ENCODE measurements around the gene A1BG. TPM values are rescaled to one million over a fixed set of nuclear protein-coding genes. Genes with fewer than 3 reads are reported as not detected.

Gene A1BG
- total and polyA plus RNA-seq, 2 of the 13 experiments (the other 11 are each of a cell fraction or from before 2014, with no cell fraction given): 14.7 to 41.4 TPM

DNA sequence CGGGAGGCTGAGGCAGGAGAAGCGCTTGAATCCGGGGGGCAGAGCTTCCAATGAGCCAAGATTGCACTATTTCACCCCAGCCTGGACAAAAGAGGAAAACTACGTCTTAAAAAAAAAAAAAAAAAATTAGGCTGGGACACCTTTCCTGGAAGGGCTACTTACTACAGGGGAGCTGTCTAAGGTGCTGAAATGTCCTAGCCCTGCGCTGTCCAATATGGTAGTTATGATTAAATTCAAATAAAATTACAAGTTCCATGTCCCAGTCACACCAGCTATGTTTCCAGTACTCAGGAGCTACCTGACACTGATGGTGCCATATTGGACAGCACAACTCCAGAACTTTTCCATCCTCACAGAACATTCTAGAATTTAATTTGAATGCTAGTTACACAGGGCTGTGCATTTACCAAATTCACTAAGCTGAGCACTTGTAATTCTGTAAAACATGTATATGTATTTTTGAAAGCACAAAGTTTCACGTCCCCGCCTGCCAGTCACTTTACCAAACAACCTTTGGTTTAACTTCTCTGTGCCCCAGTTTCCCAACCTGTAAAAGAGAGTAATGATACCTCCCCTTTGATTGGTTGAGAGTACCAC lies 35.7 kb downstream of the A1BG start:
- in situ Hi-C loops (cut with HindIII; ENCODE audit: extremely low pct_ligation_motif_present, low pct_unique_long_range_greater_than_20kb): no loop called here
- H4K20me1 ChIP-seq (ENCODE audit: insufficient read depth, low read length): no peaks in the 10 kb centered on the region
- POLR2A ChIA-PET: interaction anchor here (0.6 to 1.4 kb wide), 2 partner anchors 13 to 227 kb away, joined by 3 read pairs; partner anchors contain the start of genes ERVK3-1 and TRIM28
- CTCF ChIA-PET (ENCODE audit: low intra/inter-chr PET ratio, low total read pairs): no interaction called here
- WGBS (ENCODE audit: low lambda C conversion rate): 92% methylated on average over 7 of the region's 7 CpGs
- no TSS peak for BruUV-seq (replicated peaks)
- no peak for DNase-seq (ENCODE audit: low spot score)
- FAIRE-seq: no peak
- intact Hi-C loops (cut with micrococcal nuclease; ENCODE audit: unreplicated experiment): no loop called here
- no peak overlapping the region for H3K4me3 ChIP-seq (replicated peaks in 1 of 3; ENCODE audit: insufficient read depth in 1 of 3, low read depth in 2 of 3, low read length in 3 of 3)
- H3K36me3 ChIP-seq (replicated peaks in 1 of 2; ENCODE audit: control insufficient read depth in 1 of 2, insufficient read depth in 2 of 2, low read length in 2 of 2): peaks cover 0 to 19% of the 10 kb centered on the region in 2 experiments
- no peaks in the 10 kb centered on the region for H3K27me3 ChIP-seq (ENCODE audit: control insufficient read depth in 1 of 2, insufficient read depth in 2 of 2, low read length in 2 of 2)
- H3K9ac ChIP-seq (ENCODE audit: insufficient read depth, low read depth, low read length): no peak overlapping the region
- H3K4me2 ChIP-seq (ENCODE audit: low read depth, low read length): no peak overlapping the region
- TF ChIP-seq POLR2AphosphoS2 (IDR thresholded peaks at IDR 0.05; ENCODE audit: low read depth, low read length) (no peak), PAX8 (CRISPR knock-in tag; IDR thresholded peaks at IDR 0.05; ENCODE audit: borderline replicate concordance) (no peak), ELF1 (CRISPR knock-in tag; IDR thresholded peaks at IDR 0.05) (no peak), NCOA2 (CRISPR knock-in tag; IDR thresholded peaks at IDR 0.05) (0 out of 2 replicates have a peak, but pooled peaks have one; percentile 18), ZNF331 (CRISPR knock-in tag; IDR thresholded peaks at IDR 0.05) (0 out of 2 replicates have a peak, but pooled peaks have one; percentile 31), EHMT2 (IDR thresholded peaks at IDR 0.05; ENCODE audit: borderline replicate concordance, low read depth, low read length) (peak; percentile 79; the same call in 1 of the 2 replicates), ZSCAN9 (CRISPR knock-in tag; IDR thresholded peaks at IDR 0.05; ENCODE audit: borderline replicate concordance) (0 out of 2 replicates have a peak, but pooled peaks have one; percentile 34), MIER2 (CRISPR knock-in tag; IDR thresholded peaks at IDR 0.05) (peak; percentile 92)
- TF ChIP-seq, protein P1, sequence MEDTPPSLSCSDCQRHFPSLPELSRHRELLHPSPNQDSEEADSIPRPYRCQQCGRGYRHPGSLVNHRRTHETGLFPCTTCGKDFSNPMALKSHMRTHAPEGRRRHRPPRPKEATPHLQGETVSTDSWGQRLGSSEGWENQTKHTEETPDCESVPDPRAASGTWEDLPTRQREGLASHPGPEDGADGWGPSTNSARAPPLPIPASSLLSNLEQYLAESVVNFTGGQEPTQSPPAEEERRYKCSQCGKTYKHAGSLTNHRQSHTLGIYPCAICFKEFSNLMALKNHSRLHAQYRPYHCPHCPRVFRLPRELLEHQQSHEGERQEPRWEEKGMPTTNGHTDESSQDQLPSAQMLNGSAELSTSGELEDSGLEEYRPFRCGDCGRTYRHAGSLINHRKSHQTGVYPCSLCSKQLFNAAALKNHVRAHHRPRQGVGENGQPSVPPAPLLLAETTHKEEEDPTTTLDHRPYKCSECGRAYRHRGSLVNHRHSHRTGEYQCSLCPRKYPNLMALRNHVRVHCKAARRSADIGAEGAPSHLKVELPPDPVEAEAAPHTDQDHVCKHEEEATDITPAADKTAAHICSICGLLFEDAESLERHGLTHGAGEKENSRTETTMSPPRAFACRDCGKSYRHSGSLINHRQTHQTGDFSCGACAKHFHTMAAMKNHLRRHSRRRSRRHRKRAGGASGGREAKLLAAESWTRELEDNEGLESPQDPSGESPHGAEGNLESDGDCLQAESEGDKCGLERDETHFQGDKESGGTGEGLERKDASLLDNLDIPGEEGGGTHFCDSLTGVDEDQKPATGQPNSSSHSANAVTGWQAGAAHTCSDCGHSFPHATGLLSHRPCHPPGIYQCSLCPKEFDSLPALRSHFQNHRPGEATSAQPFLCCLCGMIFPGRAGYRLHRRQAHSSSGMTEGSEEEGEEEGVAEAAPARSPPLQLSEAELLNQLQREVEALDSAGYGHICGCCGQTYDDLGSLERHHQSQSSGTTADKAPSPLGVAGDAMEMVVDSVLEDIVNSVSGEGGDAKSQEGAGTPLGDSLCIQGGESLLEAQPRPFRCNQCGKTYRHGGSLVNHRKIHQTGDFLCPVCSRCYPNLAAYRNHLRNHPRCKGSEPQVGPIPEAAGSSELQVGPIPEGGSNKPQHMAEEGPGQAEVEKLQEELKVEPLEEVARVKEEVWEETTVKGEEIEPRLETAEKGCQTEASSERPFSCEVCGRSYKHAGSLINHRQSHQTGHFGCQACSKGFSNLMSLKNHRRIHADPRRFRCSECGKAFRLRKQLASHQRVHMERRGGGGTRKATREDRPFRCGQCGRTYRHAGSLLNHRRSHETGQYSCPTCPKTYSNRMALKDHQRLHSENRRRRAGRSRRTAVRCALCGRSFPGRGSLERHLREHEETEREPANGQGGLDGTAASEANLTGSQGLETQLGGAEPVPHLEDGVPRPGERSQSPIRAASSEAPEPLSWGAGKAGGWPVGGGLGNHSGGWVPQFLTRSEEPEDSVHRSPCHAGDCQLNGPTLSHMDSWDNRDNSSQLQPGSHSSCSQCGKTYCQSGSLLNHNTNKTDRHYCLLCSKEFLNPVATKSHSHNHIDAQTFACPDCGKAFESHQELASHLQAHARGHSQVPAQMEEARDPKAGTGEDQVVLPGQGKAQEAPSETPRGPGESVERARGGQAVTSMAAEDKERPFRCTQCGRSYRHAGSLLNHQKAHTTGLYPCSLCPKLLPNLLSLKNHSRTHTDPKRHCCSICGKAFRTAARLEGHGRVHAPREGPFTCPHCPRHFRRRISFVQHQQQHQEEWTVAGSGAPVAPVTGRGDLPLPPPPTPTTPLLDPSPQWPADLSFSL (CRISPR knock-in tag; IDR thresholded peaks at IDR 0.05): no peak
- TF ChIP-seq, protein P2, sequence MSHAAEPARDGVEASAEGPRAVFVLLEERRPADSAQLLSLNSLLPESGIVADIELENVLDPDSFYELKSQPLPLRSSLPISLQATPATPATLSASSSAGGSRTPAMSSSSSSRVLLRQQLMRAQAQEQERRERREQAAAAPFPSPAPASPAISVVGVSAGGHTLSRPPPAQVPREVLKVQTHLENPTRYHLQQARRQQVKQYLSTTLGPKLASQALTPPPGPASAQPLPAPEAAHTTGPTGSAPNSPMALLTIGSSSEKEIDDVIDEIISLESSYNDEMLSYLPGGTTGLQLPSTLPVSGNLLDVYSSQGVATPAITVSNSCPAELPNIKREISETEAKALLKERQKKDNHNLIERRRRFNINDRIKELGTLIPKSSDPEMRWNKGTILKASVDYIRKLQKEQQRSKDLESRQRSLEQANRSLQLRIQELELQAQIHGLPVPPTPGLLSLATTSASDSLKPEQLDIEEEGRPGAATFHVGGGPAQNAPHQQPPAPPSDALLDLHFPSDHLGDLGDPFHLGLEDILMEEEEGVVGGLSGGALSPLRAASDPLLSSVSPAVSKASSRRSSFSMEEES (CRISPR knock-in tag; IDR thresholded peaks at IDR 0.05): peak; percentile 44; the same call in 1 of the 2 replicates
- TF ChIP-seq, protein P3, sequence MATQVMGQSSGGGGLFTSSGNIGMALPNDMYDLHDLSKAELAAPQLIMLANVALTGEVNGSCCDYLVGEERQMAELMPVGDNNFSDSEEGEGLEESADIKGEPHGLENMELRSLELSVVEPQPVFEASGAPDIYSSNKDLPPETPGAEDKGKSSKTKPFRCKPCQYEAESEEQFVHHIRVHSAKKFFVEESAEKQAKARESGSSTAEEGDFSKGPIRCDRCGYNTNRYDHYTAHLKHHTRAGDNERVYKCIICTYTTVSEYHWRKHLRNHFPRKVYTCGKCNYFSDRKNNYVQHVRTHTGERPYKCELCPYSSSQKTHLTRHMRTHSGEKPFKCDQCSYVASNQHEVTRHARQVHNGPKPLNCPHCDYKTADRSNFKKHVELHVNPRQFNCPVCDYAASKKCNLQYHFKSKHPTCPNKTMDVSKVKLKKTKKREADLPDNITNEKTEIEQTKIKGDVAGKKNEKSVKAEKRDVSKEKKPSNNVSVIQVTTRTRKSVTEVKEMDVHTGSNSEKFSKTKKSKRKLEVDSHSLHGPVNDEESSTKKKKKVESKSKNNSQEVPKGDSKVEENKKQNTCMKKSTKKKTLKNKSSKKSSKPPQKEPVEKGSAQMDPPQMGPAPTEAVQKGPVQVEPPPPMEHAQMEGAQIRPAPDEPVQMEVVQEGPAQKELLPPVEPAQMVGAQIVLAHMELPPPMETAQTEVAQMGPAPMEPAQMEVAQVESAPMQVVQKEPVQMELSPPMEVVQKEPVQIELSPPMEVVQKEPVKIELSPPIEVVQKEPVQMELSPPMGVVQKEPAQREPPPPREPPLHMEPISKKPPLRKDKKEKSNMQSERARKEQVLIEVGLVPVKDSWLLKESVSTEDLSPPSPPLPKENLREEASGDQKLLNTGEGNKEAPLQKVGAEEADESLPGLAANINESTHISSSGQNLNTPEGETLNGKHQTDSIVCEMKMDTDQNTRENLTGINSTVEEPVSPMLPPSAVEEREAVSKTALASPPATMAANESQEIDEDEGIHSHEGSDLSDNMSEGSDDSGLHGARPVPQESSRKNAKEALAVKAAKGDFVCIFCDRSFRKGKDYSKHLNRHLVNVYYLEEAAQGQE (IDR thresholded peaks at IDR 0.05; ENCODE audit: borderline replicate concordance in 1 of 2, low read depth in 1 of 2, low read length in 2 of 2): peak; percentile 48 to 94
- no peaks in the 10 kb centered on the region for H3K4me1 ChIP-seq (ENCODE audit: insufficient read depth, low read length)
- no peak overlapping the region for H2AFZ ChIP-seq (ENCODE audit: low read length)
- H3K27ac ChIP-seq (ENCODE audit: extremely low read length, insufficient read depth, low read length): no peak overlapping the region
- H3K9me3 ChIP-seq (ENCODE audit: low read length): no peaks in the 10 kb centered on the region
- no peaks in the 10 kb centered on the region for H3K79me2 ChIP-seq (ENCODE audit: insufficient read depth, low read length)
- ATAC-seq: no peak
